Osteoblast (primary cell): Measurements from ENCODE around the gene RDH11. TPM values are rescaled to one million over a fixed set of nuclear protein-coding genes. Genes with fewer than 3 reads are reported as not detected.

ENCODE experiments used
- DNase-seq: peaks from one replicate; pipeline ENCODE4 v3.0.0; 2011; ENCODE audit warnings: low spot score, mixed read lengths; ENCODE audit not compliant: insufficient read length; ENCODE audit errors: missing footprints
- H2AFZ ChIP-seq: 2 replicates; pipeline ENCODE4 v1.6.0; 2011; ENCODE audit warnings: mild to moderate bottlenecking, low read length
- H3K27ac ChIP-seq: 2 replicates; pipeline ENCODE4 v1.5.1; 2011; ENCODE audit warnings: mild to moderate bottlenecking, low read depth, low read length, moderate library complexity
- H3K27me3 ChIP-seq: 2 replicates; pipeline ENCODE4 v1.6.0; 2012; ENCODE audit warnings: mild to moderate bottlenecking, control low read depth, inconsistent platforms, low read length, moderate library complexity; ENCODE audit not compliant: insufficient read depth
- H3K36me3 ChIP-seq: 2 replicates; pipeline ENCODE4 v1.5.1; 2011; ENCODE audit warnings: mild to moderate bottlenecking, low read length, control low read depth, moderate library complexity; ENCODE audit not compliant: insufficient read depth
- H3K4me1 ChIP-seq: 2 replicates; pipeline ENCODE4 v1.5.1; 2011; ENCODE audit warnings: mild to moderate bottlenecking, low read length, control low read depth, moderate library complexity; ENCODE audit not compliant: insufficient read depth
- H3K4me2 ChIP-seq: 2 replicates; pipeline ENCODE4 v1.6.0; 2011; ENCODE audit warnings: mild to moderate bottlenecking, low read length; ENCODE audit not compliant: insufficient read depth
- H3K4me3 ChIP-seq: fragments of 200-600 bp; sonication (generic); 3 replicates; pipeline ENCODE4 v1.5.1; 2012; ENCODE audit warnings: mild to moderate bottlenecking, low read length, inconsistent platforms; ENCODE audit not compliant: insufficient read depth
- H3K79me2 ChIP-seq: 2 replicates; pipeline ENCODE4 v1.6.0; 2012; ENCODE audit warnings: mild to moderate bottlenecking, low read length, control low read depth, inconsistent platforms; ENCODE audit not compliant: insufficient read depth
- H3K9me3 ChIP-seq: 2 replicates; pipeline ENCODE4 v1.5.1; 2011; ENCODE audit warnings: low read depth, low read length, control low read depth
- H4K20me1 ChIP-seq: 2 replicates; pipeline ENCODE4 v1.6.0; 2012; ENCODE audit warnings: mild to moderate bottlenecking, low read length, control low read depth; ENCODE audit not compliant: insufficient read depth
- total RNA-seq: library from RNA; depleted of rRNA; stranded (reverse); fragments of >200 nt; gene quantifications from 2 replicates; pipeline ENCODE4 v1.2.3, GENCODE V29; 2012
- TF ChIP-seq, protein P1 (sequence below): IDR thresholded peaks from 2 replicates; pipeline ENCODE4 v1.5.1; 2011; ENCODE audit warnings: mild to moderate bottlenecking, low read depth, low read length, moderate library complexity; ENCODE audit errors: extremely low read depth

RDH11 gene
- total RNA-seq, 1 donor = 143 TPM

DNA sequence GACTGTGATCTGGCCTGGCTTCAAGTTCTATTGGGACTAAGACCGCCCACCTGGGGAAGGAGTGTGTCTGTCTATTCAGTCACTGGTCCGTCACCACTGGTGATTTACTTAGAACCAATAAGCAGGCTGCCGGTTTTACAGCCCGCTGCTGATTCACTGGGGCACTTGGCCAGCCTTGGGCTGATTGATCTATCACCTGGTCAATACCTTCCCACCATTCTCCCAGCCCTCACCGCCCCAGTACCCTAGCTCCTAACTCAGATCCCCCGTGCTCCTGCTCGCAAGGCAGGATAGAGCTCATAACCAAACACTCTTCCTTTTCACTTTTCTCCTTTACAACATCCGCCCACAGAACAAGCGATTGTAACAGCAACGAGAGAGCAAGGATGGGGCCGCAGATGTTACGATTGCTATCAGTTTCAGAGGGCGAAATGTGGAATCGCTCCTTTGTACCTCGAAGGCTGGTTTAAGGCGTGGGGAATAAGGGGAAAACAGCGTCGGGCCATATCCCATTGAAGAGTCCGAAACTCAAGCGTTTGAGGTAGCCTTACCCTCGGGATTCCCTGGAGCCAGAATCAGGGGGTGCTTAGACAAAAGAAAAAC, 672 bp downstream of the RDH11 start:
- Histone ChIP-seq H4K20me1 (peaks cover 4% of the 10 kb centered on the region), H3K36me3 (peaks cover 25% of the 10 kb centered on the region), H3K4me1 (peaks cover 16% of the 10 kb centered on the region), H3K27ac (peak overlapping the region; percentile 76), H3K4me2 (peak overlapping the region; percentile 95), H3K27me3 (no peaks in the 10 kb centered on the region), H2AFZ (peak overlapping the region; percentile 95), H3K4me3 (peak overlapping the region; percentile 92), H3K9me3 (no peaks in the 10 kb centered on the region), H3K79me2 (peaks cover 48% of the 10 kb centered on the region)
- TF ChIP-seq, protein P1, sequence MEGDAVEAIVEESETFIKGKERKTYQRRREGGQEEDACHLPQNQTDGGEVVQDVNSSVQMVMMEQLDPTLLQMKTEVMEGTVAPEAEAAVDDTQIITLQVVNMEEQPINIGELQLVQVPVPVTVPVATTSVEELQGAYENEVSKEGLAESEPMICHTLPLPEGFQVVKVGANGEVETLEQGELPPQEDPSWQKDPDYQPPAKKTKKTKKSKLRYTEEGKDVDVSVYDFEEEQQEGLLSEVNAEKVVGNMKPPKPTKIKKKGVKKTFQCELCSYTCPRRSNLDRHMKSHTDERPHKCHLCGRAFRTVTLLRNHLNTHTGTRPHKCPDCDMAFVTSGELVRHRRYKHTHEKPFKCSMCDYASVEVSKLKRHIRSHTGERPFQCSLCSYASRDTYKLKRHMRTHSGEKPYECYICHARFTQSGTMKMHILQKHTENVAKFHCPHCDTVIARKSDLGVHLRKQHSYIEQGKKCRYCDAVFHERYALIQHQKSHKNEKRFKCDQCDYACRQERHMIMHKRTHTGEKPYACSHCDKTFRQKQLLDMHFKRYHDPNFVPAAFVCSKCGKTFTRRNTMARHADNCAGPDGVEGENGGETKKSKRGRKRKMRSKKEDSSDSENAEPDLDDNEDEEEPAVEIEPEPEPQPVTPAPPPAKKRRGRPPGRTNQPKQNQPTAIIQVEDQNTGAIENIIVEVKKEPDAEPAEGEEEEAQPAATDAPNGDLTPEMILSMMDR = no peak
- DNase-seq = peak; percentile 88

DNA sequence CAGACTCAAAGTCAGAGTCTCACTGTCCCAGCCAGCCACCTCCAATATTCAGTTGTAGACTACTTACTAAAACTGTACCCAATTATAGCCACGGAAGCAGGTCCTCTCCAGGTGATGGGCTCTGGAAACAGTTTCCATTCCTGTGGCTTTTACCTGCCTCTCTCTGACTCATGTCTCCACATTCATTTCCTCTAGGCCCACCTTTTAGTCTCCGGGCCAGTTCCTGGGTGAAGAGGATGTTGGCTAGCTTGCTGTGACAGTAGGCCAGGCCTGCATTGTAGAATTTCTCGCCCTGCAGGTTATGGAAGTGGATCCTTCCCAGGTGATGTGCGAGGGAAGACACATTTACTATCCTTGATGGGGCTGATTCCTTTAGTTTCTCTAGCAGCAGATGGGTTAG, 5.6 kb downstream of the RDH11 start:
- no peak overlapping the region for H3K4me2 ChIP-seq
- H3K36me3 ChIP-seq = peaks cover 58% of the 10 kb centered on the region
- TF ChIP-seq, protein P1 = no peak
- peaks cover 58% of the 10 kb centered on the region for H3K79me2 ChIP-seq
- no peak overlapping the region for H2AFZ ChIP-seq
- H3K4me3 ChIP-seq = no peak overlapping the region
- no peaks in the 10 kb centered on the region for H3K27me3 ChIP-seq
- H3K27ac ChIP-seq = no peak overlapping the region
- H4K20me1 ChIP-seq = peaks cover 7% of the 10 kb centered on the region
- H3K4me1 ChIP-seq = peaks cover 16% of the 10 kb centered on the region
- H3K9me3 ChIP-seq = no peaks in the 10 kb centered on the region
- DNase-seq = peak; percentile 3

DNA sequence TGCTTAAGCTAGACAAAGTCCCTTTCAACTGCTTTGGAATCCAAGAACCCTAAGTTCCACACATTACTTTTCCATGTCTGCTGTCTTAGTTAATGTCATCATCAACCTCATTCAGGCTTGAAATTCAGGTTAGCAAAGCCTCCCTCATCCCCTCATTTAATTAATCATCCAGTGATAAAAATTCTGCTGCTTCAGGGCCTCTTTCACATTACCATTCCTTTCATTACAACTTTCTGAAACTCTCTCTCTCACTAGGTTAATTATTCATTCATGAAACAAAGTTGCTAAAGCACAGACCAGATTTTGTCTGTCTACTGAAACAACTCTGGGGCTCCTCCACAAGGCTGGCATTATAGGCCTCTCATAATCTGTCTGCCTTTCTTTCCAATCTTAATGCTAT, 11.7 kb downstream of the RDH11 start:
- H3K79me2 ChIP-seq = peaks cover 24% of the 10 kb centered on the region
- H4K20me1 ChIP-seq = peaks cover 13% of the 10 kb centered on the region
- H3K4me3 ChIP-seq = no peak overlapping the region
- H2AFZ ChIP-seq = no peak overlapping the region
- TF ChIP-seq, protein P1 = no peak
- no peaks in the 10 kb centered on the region for H3K27me3 ChIP-seq
- no peak overlapping the region for H3K27ac ChIP-seq
- H3K4me2 ChIP-seq = no peak overlapping the region
- no peaks in the 10 kb centered on the region for H3K9me3 ChIP-seq
- H3K4me1 ChIP-seq = peaks cover 10% of the 10 kb centered on the region
- DNase-seq = no peak
- peaks cover 39% of the 10 kb centered on the region for H3K36me3 ChIP-seq

DNA sequence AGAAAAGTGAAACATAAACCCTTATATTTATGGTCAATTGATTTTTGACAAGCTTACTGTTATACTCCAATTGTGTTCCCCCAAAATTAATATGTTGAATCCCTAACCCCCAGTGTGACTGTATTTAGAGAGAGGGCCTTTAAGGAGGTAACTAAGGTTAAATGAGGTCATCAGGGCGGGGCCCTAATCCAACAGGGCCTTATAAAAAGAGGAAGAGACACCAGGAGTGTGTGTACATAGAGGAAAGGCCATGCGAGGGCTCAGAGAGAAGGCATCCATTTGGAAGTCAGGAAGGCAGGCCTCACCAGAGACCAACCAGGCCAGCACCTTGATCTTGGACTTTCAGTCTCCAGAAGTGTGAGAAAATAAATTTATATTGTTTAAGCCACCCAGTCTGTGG, 14.6 kb downstream of the RDH11 start:
- Histone ChIP-seq H3K4me1 (peaks cover 10% of the 10 kb centered on the region), H3K4me2 (no peak overlapping the region), H3K27ac (no peak overlapping the region), H3K9me3 (no peaks in the 10 kb centered on the region), H3K4me3 (no peak overlapping the region), H3K36me3 (peaks cover 42% of the 10 kb centered on the region), H3K79me2 (peaks cover 33% of the 10 kb centered on the region), H4K20me1 (peaks cover 14% of the 10 kb centered on the region), H3K27me3 (no peaks in the 10 kb centered on the region), H2AFZ (no peak overlapping the region)
- TF ChIP-seq, protein P1 = no peak
- DNase-seq = no peak
